Measurements from ENCODE around the gene TK2.

Gene TK2

GRCh38 chr16:66469947-66470546 lies 79.9 kb downstream of the TK2 start:
- Histone ChIP-seq H3K27ac (ENCODE audit: low read length) (no peak overlapping the region), H3F3A (ENCODE audit: insufficient read depth, low read length) (no peaks in the 10 kb centered on the region), H3K36me3 (replicated peaks; ENCODE audit: insufficient read depth, low read length) (no peaks in the 10 kb centered on the region), H3K4me2 (ENCODE audit: low read depth, low read length) (no peak overlapping the region), H2AFZ (ENCODE audit: low read length) (no peak overlapping the region), H3K4me1 (ENCODE audit: low read length) (peaks cover 10% of the 10 kb centered on the region), H3K9me3 (replicated peaks; ENCODE audit: insufficient read depth, low read length) (no peaks in the 10 kb centered on the region), H3K79me2 (ENCODE audit: low read length) (no peaks in the 10 kb centered on the region), H3K4me3 (ENCODE audit: low read length) (no peak overlapping the region), H3K9me2 (replicated peaks; ENCODE audit: insufficient read depth, low read length) (no peaks in the 10 kb centered on the region), H3K27me3 (replicated peaks; ENCODE audit: insufficient read depth, low read length) (no peaks in the 10 kb centered on the region), H3K9ac (ENCODE audit: low read length) (no peak overlapping the region), H4K20me1 (ENCODE audit: insufficient read depth, low read length) (no peaks in the 10 kb centered on the region)
- no peak for DNase-seq
- TF ChIP-seq EZH2phosphoT487 (IDR thresholded peaks at IDR 0.05; ENCODE audit: low read length) (no peak), EZH2 (optimal IDR thresholded peaks at IDR 0.05; ENCODE audit: low read depth, low read length) (no peak)
- TF ChIP-seq, protein P1, sequence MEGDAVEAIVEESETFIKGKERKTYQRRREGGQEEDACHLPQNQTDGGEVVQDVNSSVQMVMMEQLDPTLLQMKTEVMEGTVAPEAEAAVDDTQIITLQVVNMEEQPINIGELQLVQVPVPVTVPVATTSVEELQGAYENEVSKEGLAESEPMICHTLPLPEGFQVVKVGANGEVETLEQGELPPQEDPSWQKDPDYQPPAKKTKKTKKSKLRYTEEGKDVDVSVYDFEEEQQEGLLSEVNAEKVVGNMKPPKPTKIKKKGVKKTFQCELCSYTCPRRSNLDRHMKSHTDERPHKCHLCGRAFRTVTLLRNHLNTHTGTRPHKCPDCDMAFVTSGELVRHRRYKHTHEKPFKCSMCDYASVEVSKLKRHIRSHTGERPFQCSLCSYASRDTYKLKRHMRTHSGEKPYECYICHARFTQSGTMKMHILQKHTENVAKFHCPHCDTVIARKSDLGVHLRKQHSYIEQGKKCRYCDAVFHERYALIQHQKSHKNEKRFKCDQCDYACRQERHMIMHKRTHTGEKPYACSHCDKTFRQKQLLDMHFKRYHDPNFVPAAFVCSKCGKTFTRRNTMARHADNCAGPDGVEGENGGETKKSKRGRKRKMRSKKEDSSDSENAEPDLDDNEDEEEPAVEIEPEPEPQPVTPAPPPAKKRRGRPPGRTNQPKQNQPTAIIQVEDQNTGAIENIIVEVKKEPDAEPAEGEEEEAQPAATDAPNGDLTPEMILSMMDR (IDR thresholded peaks at IDR 0.05; ENCODE audit: low read length), result no peak

DNA sequence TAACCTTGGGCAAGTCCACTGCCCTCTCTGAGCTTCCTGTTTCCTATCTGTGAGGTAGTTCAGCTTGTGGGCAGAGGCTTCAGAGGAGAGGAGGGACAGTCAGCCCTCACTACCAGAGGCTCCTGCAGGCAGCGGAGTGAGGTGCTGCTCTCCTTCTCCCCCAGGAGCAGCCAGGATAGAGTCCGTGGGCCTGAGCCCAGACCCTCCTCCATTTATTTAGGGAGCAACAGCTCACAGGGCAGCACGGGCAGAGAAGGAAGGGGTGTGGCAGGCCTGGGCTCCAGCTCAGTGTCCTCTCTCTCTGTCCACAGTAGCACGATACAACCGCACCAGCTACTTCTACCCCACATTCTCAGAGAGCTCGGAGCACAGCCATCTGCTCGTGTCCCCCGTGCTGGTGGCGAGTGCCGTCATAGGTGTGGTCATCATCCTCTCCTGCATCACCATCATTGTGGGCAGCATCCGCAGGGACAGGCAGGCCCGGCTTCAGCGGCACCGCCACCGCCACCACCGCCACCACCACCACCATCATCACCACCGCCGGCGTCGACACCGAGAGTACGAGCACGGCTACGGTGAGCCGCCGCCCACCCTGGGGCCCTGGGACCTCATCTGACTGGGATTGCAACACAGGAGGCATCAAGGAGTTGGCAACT lies 80.5 kb downstream of the TK2 start:
- H3K27ac ChIP-seq (ENCODE audit: low read length), result no peak overlapping the region
- H3K36me3 ChIP-seq (replicated peaks; ENCODE audit: insufficient read depth, low read length), result no peaks in the 10 kb centered on the region
- peaks cover 6% of the 10 kb centered on the region; the same call in 1 of the 2 replicates for H3K4me1 ChIP-seq (ENCODE audit: low read length)
- no peak overlapping the region for H3K9ac ChIP-seq (ENCODE audit: low read length)
- no peak overlapping the region for H2AFZ ChIP-seq (ENCODE audit: low read length)
- no peaks in the 10 kb centered on the region for H4K20me1 ChIP-seq (ENCODE audit: insufficient read depth, low read length)
- no peaks in the 10 kb centered on the region for H3K9me2 ChIP-seq (replicated peaks; ENCODE audit: insufficient read depth, low read length)
- no peak overlapping the region for H3K4me3 ChIP-seq (ENCODE audit: low read length)
- H3K79me2 ChIP-seq (ENCODE audit: low read length), result no peaks in the 10 kb centered on the region
- TF ChIP-seq EZH2 (optimal IDR thresholded peaks at IDR 0.05; ENCODE audit: low read depth, low read length) (no peak), EZH2phosphoT487 (IDR thresholded peaks at IDR 0.05; ENCODE audit: low read length) (no peak)
- TF ChIP-seq, protein P1 (IDR thresholded peaks at IDR 0.05; ENCODE audit: low read length), result no peak
- H3K27me3 ChIP-seq (replicated peaks; ENCODE audit: insufficient read depth, low read length), result no peaks in the 10 kb centered on the region
- H3K4me2 ChIP-seq (ENCODE audit: low read depth, low read length), result no peak overlapping the region
- no peaks in the 10 kb centered on the region for H3K9me3 ChIP-seq (replicated peaks; ENCODE audit: insufficient read depth, low read length)
- DNase-seq, result no peak
- no peaks in the 10 kb centered on the region for H3F3A ChIP-seq (ENCODE audit: insufficient read depth, low read length)

- H3K9ac ChIP-seq (ENCODE audit: low read length), result no peak overlapping the region
- no peaks in the 10 kb centered on the region for H4K20me1 ChIP-seq (ENCODE audit: insufficient read depth, low read length)
- no peak overlapping the region for H2AFZ ChIP-seq (ENCODE audit: low read length)
- H3K79me2 ChIP-seq (ENCODE audit: low read length), result no peaks in the 10 kb centered on the region
- H3K4me2 ChIP-seq (ENCODE audit: low read depth, low read length), result no peak overlapping the region
- no peak overlapping the region for H3K4me3 ChIP-seq (ENCODE audit: low read length)
- no peaks in the 10 kb centered on the region for H3K27me3 ChIP-seq (replicated peaks; ENCODE audit: insufficient read depth, low read length)
- no peak for TF ChIP-seq EZH2phosphoT487 (IDR thresholded peaks at IDR 0.05; ENCODE audit: low read length)
- no peak for TF ChIP-seq EZH2 (optimal IDR thresholded peaks at IDR 0.05; ENCODE audit: low read depth, low read length)
- TF ChIP-seq, protein P1 (IDR thresholded peaks at IDR 0.05; ENCODE audit: low read length), result no peak
- H3K4me1 ChIP-seq (ENCODE audit: low read length), result no peaks in the 10 kb centered on the region
- no peak overlapping the region for H3K27ac ChIP-seq (ENCODE audit: low read length)
- no peaks in the 10 kb centered on the region for H3K36me3 ChIP-seq (replicated peaks; ENCODE audit: insufficient read depth, low read length)
- H3K9me3 ChIP-seq (replicated peaks; ENCODE audit: insufficient read depth, low read length), result no peaks in the 10 kb centered on the region
- no peaks in the 10 kb centered on the region for H3K9me2 ChIP-seq (replicated peaks; ENCODE audit: insufficient read depth, low read length)
- H3F3A ChIP-seq (ENCODE audit: insufficient read depth, low read length), result no peaks in the 10 kb centered on the region
- no peak for DNase-seq
Measured at GRCh38 chr16:66468321-66468965, 81.5 kb downstream of the TK2 start.

All from MM.1S (cell line).